Islet of Langerhans (tissue), 1 donor: Measurements from ENCODE around the gene NFS1.
"Not testable (repeated sequence)": the region's sequence is repeated elsewhere in the genome, so short reads cannot be mapped to it uniquely, and the experiment has no call there.

Experiments used
- FAIRE-seq: peaks from one replicate; lab custom pipeline; 2011; peaks lifted over from hg19 to GRCh38; lab: Jason Lieb, UNC

Gene NFS1

GRCh38 chr20:35706591-35707529 lies 7.7 kb upstream of the NFS1 start:
- FAIRE-seq, result peak; percentile 38

GRCh38 chr20:35705894-35706293 lies 6.7 kb upstream of the NFS1 start:
- not testable (repeated sequence) for FAIRE-seq

- no peak for FAIRE-seq
These were observed 5.5 kb upstream of the NFS1 start for GRCh38 chr20:35704514-35705261.

- no peak for FAIRE-seq
These were observed 3.9 kb upstream of the NFS1 start for GRCh38 chr20:35702824-35703695.

GRCh38 chr20:35702051-35702823 lies 3.1 kb upstream of the NFS1 start:
- FAIRE-seq, result no peak

GRCh38 chr20:35700625-35701148 lies 1.5 kb upstream of the NFS1 start:
- FAIRE-seq, result no peak

- no peak for FAIRE-seq
These were observed 939 bp upstream of the NFS1 start for GRCh38 chr20:35699957-35700624.

- FAIRE-seq, result no peak
These were observed 640 bp downstream of the NFS1 start for GRCh38 chr20:35698298-35699126.

GRCh38 chr20:35697696-35698297 lies 1.4 kb downstream of the NFS1 start:
- FAIRE-seq, result no peak

- no peak for FAIRE-seq
These were observed 3.2 kb downstream of the NFS1 start for GRCh38 chr20:35695978-35696377.

GRCh38 chr20:35695245-35695749 lies 3.9 kb downstream of the NFS1 start:
- FAIRE-seq, result no peak

GRCh38 chr20:35690265-35690664 lies 8.9 kb downstream of the NFS1 start:
- no peak for FAIRE-seq

- not testable (repeated sequence) for FAIRE-seq
These were observed 12.3 kb downstream of the NFS1 start for GRCh38 chr20:35686872-35687271.

GRCh38 chr20:35685368-35685767 lies 13.8 kb downstream of the NFS1 start:
- FAIRE-seq, result not testable (repeated sequence)

GRCh38 chr20:35681960-35682359 lies 17.2 kb downstream of the NFS1 start:
- no peak for FAIRE-seq

GRCh38 chr20:35680452-35681183 lies 18.5 kb downstream of the NFS1 start:
- FAIRE-seq, result no peak

GRCh38 chr20:35674921-35675320 lies 24.2 kb downstream of the NFS1 start:
- FAIRE-seq, result no peak

GRCh38 chr20:35673884-35674283 lies 25.3 kb downstream of the NFS1 start:
- no peak for FAIRE-seq
